Ovary (tissue), 9 donors: ENCODE results near the gene LSP1. TPM values are rescaled to one million over a fixed set of nuclear protein-coding genes. Genes with fewer than 3 reads are reported as not detected.

Experiments used
- DNase-seq, 5 donors: peaks; one replicate each; pipeline ENCODE4 v3.0.0-alpha.2; 2019 to 2020
- H3K27ac ChIP-seq, 2 donors: fragments of 200-600 bp; one replicate each; pipeline versions ENCODE4 v1.5.1 to v1.8.0; 2019 to 2022
- H3K27me3 ChIP-seq: fragments of 200-600 bp; one replicate; pipeline ENCODE4 v1.8.0; 2022
- H3K36me3 ChIP-seq: fragments of 200-600 bp; sonication (generic); one replicate; pipeline ENCODE4 v1.5.1; 2019
- H3K4me1 ChIP-seq: one replicate; pipeline ENCODE4 v1.8.1; 2013; ENCODE audit warnings: mild to moderate bottlenecking, moderate library complexity; ENCODE audit not compliant: insufficient read depth
- H3K4me3 ChIP-seq: fragments of 200-600 bp; sonication (generic); one replicate; pipeline ENCODE4 v1.5.1; 2017
- H3K9me3 ChIP-seq, 2 donors: fragments of 200-600 bp in 1 of 2; sonication (generic) in 1 of 2; one replicate each; pipeline versions ENCODE4 v1.5.1 to v1.8.1; 2013 to 2019; ENCODE audit warnings: mild to moderate bottlenecking in 1 of 2, moderate library complexity in 1 of 2
- EP300 ChIP-seq: sonication (generic); formaldehyde crosslinking; IDR thresholded peaks from one replicate; pipeline ENCODE4 v1.6.1; 2017; ENCODE audit warnings: antibody characterized with exemption
- POLR2A ChIP-seq: fragments of 450-650 bp; IDR thresholded peaks from one replicate; pipeline ENCODE4 v1.6.1; 2017; ENCODE audit warnings: antibody characterized with exemption, mild to moderate bottlenecking, moderate library complexity
- WGBS, 3 donors: extraction: QIAGEN DNeasy Blood & Tissue Kit in 1 of 3; methylation state at CpG; one replicate each; pipeline versions ENCODE4 v1.1.5 to v1.1.7; 2013 to 2017; 5-methylcytosine and 5-hydroxymethylcytosine counted together
- intact Hi-C, 4 donors: fragments of 100-400 bp; cut with DNase I; formaldehyde crosslinking; loops; one replicate each; pipeline versions ENCODE4 v1.11.0 to v1.15.1; 2022 to 2023
- polyA plus RNA-seq, 2 donors: library from polyadenylated mRNA; stranded (reverse); fragments of 200-250 nt in 1 of 2; fragments of 350-450 nt in 1 of 2; fragmentation: Illumina TruSeq in 1 of 2; extraction: RNeasy Lipid Tissue Mini Kit (QIAGEN cat#74804) in 1 of 2; gene quantifications; one replicate each; pipeline ENCODE4 v1.2.3, GENCODE V29; 2013 to 2014
- total RNA-seq, 7 donors: library from RNA; depleted of rRNA in 2 of 7; stranded (reverse); fragments of >200 nt in 2 of 7; fragmentation: NEBNext Ultra II Directional in 3 of 7; extraction: Animal tissue kit (Norgen Biotek cat#: 25700) in 3 of 7; gene quantifications; one replicate each; pipeline versions ENCODE4 v1.1.0 to v1.2.4, GENCODE V29; 2016 to 2023
- TF ChIP-seq, protein P1 (sequence below), 3 donors: fragments of 450-650 bp in 2 of 3; fragments of 200-600 bp in 1 of 3; IDR thresholded peaks; one replicate each; pipeline versions ENCODE4 v1.5.1 to v1.8.0; 2016 to 2022; ENCODE audit warnings: antibody characterized with exemption in 3 of 3, mild to moderate bottlenecking in 1 of 3
- donor health status: DM: no; HTN: no; CAD: no; lungs with moderate emphysema.
- donor health status: DM: no; HTN: no; CAD: no.
- donor health status: Bipolar disorder and iron deficiency.
- donor health status: DM: yes; HTN: yes; CAD: no.
- donor health status: DM: no; HTN: no; CAD: no.
- donor health status: DM: yes; HTN: yes; CAD: no.

LSP1 gene
- total and polyA plus RNA-seq, 9 donors = 3.5 to 22.0 (median 9.0) TPM

- no peaks in the 10 kb centered on the region for H3K27me3 ChIP-seq
- no peak for DNase-seq
- H3K9me3 ChIP-seq = no peaks in the 10 kb centered on the region
- WGBS, 3 donors = 88 to 89% (median 88%) methylated on average over 19 of the region's 19 CpGs
- intact Hi-C loops = no loop called here
- no peak overlapping the region for H3K4me3 ChIP-seq
- no peak for TF ChIP-seq EP300
- no peak for TF ChIP-seq POLR2A
- TF ChIP-seq, protein P1, sequence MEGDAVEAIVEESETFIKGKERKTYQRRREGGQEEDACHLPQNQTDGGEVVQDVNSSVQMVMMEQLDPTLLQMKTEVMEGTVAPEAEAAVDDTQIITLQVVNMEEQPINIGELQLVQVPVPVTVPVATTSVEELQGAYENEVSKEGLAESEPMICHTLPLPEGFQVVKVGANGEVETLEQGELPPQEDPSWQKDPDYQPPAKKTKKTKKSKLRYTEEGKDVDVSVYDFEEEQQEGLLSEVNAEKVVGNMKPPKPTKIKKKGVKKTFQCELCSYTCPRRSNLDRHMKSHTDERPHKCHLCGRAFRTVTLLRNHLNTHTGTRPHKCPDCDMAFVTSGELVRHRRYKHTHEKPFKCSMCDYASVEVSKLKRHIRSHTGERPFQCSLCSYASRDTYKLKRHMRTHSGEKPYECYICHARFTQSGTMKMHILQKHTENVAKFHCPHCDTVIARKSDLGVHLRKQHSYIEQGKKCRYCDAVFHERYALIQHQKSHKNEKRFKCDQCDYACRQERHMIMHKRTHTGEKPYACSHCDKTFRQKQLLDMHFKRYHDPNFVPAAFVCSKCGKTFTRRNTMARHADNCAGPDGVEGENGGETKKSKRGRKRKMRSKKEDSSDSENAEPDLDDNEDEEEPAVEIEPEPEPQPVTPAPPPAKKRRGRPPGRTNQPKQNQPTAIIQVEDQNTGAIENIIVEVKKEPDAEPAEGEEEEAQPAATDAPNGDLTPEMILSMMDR (IDR thresholded peaks at IDR 0.05) = no peak
- H3K27ac ChIP-seq = no peak overlapping the region
- H3K36me3 ChIP-seq = no peaks in the 10 kb centered on the region
- peaks cover 2% of the 10 kb centered on the region for H3K4me1 ChIP-seq
These were observed 670 bp downstream of the LSP1 start for GRCh38 chr11:1853376-1854131.

- TF ChIP-seq EP300 (no peak), POLR2A (no peak)
- TF ChIP-seq, protein P1 (IDR thresholded peaks at IDR 0.05) = no peak
- H3K9me3 ChIP-seq = no peaks in the 10 kb centered on the region
- H3K36me3 ChIP-seq = no peaks in the 10 kb centered on the region
- DNase-seq = no peak
- no peaks in the 10 kb centered on the region for H3K4me1 ChIP-seq
- WGBS, 3 donors = 74 to 85% (median 79%) methylated on average over 25 to 27 of the region's 27 CpGs
- H3K27ac ChIP-seq = no peak overlapping the region
- intact Hi-C loops = no loop called here
- no peak overlapping the region for H3K4me3 ChIP-seq
- no peaks in the 10 kb centered on the region for H3K27me3 ChIP-seq
These were observed 1.5 kb downstream of the LSP1 start for GRCh38 chr11:1854132-1854948.

DNA sequence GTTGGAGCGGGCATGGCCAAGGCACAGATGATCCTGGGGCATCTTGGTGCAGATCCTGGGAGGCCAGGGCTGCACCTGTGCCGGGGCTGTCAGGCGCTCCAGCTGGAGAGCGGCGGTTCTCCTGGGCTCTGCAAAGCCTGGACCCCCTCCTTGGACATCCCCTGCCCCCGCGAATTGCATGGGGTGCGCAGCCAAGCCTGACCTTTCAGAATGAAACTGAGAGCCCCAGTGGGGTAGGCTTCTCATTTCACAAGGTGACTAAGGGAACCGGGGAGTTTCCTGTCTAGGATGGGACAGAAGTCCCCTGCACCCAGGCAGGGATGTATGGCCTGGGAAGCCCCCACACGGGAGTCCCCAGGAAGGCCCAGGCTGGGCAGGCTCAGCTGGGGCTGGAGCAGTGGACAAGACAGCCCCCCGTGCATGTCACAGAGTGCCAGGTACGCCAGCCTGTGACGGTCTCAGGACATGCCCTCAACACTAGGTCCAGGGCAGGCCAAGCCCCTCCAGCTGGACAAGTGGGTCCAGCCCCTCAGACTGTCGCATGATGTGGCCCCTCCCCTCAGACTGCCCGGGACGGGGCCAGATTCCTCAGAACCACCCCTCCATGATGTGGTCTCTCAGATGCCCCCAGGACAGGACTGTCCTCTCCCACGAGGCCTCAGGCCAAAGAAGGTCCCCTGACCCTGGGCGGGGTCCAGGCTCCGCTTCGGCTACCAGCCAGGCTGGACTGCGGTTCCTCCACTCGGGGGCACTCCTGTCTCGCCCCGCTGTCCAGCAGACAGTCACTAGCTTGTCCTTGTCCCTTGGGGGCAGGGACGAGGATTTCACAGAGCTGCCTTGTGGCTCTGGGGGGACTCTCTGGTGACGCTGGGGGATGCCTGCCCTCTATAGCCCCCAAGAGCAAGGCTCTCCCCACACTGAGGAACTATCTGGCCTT lies 2.3 kb downstream of the LSP1 start:
- no peak for DNase-seq
- no peaks in the 10 kb centered on the region for H3K4me1 ChIP-seq
- no peaks in the 10 kb centered on the region for H3K9me3 ChIP-seq
- no peaks in the 10 kb centered on the region for H3K27me3 ChIP-seq
- H3K4me3 ChIP-seq = no peak overlapping the region
- intact Hi-C loops = no loop called here
- H3K27ac ChIP-seq = no peak overlapping the region
- 70 to 82% (median 82%) methylated on average over 25 to 26 of the region's 26 CpGs for WGBS, 3 donors
- H3K36me3 ChIP-seq = no peaks in the 10 kb centered on the region
- TF ChIP-seq, protein P1 (IDR thresholded peaks at IDR 0.05) = no peak
- TF ChIP-seq EP300 (no peak), POLR2A (no peak)

GRCh38 chr11:1855886-1856265 lies 3.0 kb downstream of the LSP1 start:
- intact Hi-C loops = no loop called here
- WGBS, 3 donors = 88 to 94% (median 94%) methylated on average over 10 to 11 of the region's 11 CpGs
- no peak for DNase-seq

More at GRCh38 chr11:1855886-1856265, 3.0 kb downstream of the LSP1 start:
- no peak overlapping the region for H3K27ac ChIP-seq
- H3K9me3 ChIP-seq = no peaks in the 10 kb centered on the region
- no peaks in the 10 kb centered on the region for H3K36me3 ChIP-seq
- H3K4me3 ChIP-seq = no peak overlapping the region
- no peaks in the 10 kb centered on the region for H3K4me1 ChIP-seq
- TF ChIP-seq POLR2A = no peak
- TF ChIP-seq, protein P1 (IDR thresholded peaks at IDR 0.05) = no peak
- TF ChIP-seq EP300 = no peak
- no peaks in the 10 kb centered on the region for H3K27me3 ChIP-seq
